ENCODE results near the gene ARID5B.

Gene ARID5B

DNA sequence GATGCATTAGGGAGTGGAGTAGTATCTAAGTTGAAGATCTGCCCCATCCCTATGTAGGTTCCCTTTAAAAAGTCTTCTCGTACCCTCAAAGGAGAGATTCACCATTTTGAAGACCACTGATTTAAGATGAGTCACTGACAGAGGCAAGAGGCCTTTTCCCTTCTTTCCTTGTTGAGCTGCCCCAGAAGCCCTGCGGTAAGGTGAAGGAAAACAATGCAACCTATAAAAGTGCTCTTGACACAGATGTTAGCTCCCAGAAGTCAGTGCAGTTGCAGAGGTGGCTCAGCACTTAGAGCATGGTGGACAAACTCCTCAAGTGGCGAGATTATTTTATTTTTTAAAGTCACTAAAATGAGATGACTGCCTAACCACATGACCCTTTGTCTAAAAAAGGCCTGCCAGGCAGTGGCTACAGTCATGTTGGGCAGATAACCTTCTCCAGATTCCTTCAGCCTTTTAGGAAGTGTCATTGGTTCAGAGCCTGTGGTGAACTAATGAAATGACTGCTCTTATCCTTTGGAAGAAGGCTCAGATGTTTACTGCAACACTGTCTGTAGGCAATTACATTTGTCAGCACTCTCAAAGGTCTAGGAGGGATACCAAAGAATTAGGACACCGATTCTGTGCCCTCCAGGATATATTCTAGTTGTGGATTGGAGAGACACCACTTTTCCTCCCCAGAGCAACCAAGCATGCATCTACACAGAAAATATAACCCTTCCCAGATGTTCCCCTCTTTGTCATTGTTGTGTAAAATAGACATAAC is 88.7 kb downstream of the ARID5B start:
- no peak for DNase-seq (ENCODE audit: low spot score)

DNA sequence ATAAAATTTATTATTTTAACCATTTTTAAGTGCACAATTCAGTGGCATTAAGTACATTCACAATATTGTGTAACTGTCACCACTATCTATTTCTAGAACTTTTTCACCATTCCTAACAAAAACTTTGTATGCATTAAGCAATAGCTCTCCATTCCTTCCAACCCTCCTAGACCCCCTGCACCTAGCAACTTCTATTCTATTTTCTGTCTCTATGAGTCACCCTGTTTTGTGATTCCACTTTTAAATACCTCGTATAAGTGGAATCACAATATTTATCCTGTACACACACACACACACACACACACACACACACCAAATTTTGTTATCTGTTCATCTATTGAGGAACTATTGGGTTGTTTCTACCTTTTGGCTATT is 89.2 kb downstream of the ARID5B start:
- DNase-seq (ENCODE audit: low spot score): no peak

DNA sequence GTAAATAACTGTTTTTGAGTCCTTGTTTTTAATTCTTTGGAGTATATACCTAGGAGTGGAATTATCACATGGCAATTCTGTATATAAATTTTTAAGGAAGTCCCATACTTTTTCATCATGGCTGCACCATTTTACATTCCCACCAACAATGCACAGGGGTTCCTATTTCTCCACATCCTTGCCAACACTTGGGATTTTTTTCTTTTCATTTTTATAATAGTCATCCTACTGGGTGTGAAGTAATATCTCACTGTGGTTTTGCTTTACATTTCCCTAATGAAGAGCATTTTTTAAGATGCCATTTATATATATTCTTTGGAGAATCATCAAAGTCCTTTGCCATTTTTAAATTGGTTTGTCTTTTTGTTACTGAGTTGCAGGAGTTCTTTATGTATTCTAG is 89.7 kb downstream of the ARID5B start:
- no peak for DNase-seq (ENCODE audit: low spot score)

DNA sequence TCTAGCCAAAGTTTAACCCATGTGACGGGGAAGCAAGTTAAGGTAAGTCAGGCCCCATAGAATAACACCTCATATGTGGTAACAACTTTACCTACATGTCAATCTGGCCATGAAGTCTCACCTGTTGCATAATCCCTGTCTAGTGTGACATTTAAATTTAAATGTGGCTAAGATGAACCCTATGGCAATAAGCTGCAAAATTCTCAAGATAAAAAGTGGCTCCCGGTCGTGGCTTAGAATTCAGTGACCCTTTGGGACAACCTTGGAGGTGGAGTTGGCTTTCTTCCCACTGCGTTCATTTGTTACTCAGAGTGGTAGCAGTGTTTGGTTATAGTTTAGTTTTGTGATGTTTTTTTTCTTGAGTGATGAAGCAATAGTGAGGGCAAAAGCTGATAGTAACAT is 90.6 kb downstream of the ARID5B start:
- no peak for DNase-seq (ENCODE audit: low spot score)

DNA sequence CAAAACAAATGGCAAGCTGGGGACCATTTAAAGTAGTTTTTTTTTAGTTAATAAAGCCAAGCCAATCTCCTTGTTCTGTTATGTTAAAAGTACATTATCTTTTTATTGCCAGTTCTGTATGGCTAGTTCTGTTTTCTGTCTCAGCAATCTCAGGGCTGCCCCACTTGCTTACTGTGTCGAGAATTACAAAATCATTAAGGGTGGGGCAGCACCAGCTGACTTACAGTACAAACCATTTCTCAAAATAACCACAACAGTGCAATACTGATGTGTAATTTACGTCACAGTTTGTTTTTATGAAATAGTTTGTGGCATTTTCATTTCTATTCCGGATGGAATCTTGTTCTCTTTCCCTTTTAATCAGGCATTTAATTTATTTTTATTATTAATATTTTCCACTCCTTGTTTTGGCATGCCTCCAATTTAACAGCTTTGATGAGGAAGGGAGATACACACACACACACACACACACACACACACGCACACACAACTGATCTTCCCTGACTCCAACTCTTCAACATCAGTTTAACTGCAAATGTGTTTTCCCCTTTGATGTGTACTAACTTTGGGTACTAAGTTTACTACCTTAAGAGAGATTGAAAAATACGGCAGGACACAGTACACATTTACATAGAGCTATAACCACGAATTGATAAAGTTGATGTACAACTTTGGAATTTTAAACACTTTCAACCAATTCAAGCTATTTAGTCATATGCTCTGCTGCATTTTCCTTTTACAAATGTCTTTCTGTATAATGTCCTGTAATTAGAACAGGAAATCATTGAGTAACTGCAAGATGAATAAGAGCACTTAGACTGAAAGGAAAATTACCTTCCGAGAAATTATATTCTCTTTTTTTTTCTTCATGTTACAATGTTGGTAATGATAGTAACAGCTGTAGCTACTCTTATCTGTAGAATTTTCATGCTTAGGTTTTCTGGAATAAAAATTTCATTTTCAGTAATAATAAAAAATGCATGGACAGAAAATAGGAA is 91.5 kb downstream of the ARID5B start:
- DNase-seq (ENCODE audit: low spot score): no peak

DNA sequence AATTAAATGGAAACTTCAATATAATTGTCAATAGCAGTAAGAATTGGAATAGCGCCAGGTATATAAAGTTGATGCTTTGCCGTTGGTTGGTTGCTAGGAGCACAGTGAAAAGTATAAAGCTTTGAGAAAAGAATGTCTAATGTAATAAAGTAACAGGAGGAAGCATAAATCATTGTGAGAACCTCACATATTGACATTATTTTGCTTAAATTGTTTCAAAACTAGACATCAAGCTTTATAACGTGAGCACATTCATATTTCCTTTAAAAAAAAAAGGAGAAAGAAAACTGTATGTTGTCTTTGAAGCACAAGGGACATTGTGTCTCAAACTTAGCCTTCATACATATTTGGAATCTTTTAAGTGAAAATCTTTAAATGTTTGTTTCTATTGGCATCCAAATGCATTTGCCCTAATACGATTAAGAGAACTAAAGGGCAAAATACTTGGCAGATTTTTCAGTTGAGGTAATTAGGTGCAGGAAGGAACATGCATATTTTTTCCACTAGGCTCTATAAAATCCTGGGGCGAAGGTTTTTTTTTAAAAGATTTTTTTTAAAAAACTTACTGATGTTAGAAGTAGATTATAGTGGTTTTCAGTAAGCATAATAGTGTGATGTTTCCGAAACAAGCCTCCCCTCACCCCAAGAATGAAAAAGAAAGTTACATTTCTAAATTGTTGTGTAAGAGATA is 92.4 kb downstream of the ARID5B start:
- DNase-seq (ENCODE audit: low spot score): no peak

DNA sequence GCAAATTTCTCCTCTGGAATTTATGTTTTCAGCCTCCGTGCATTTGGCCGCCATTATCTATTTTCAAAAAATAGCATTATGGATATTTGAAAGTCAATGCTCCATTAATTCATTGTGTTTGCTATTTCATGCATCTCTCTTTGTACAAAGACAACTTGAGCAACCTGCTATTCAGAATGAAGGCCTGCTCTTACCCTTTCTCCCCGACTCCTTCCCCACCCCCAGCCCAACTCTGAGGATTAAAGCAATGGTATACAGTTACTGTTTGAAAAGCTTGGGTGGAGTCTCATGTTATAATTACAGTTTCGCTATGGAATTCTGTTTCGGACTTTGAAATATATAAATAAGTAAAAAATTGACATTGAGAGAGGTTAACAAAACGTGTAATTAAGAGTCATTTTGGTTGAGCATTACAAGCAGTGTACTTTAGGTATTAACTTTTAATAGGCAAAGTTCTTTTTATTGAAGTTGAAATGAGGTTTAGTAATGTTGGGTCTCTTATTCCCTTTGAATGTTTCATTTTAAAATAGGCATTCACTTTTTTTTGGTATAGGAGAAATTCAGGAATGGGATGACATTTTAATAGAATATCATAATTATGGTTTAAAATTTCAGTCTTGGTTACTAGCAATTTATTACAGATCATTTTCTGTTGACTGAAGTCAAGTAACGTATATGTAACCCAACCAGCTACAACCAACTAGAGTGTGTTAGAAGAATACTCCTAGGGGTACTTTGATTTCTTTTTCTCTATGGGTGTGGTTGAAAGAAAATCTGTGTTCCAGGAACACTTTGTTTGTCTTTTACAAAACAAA is 93.1 kb downstream of the ARID5B start:
- DNase-seq (ENCODE audit: low spot score): peak; percentile 40

DNA sequence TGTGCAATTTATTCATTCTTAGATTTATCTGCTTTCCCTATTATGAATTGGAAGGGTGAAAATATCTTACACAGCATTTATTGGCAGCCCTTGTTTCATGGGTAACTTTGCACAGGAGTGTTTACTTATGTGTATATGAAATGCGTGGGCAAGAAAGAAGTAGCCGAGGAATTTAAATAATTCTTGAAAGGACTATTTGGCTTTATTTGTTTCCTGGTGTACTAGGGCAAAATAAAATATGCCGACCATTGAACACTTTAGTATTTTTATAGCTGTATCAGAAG is 93.7 kb downstream of the ARID5B start:
- DNase-seq (ENCODE audit: low spot score): no peak

DNA sequence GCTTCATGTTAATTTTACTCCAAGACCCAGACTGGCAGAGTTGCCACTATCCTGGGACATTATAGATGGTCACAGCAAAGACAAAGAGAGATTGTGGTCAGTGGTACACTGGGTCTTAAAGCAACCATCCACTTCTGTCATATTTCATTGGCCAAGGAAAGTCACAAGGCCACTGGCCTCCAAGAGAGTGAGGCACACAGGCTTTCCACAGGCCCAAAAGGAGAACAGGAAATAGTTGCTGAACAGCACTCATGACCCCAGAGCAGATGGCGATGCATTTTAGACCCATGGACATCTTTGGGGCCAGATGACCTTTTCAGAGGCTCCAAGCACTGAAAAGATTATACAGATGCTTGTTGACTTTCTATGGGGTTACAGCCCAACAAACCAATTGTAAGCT is 97.4 kb downstream of the ARID5B start:
- no peak for DNase-seq (ENCODE audit: low spot score)

DNA sequence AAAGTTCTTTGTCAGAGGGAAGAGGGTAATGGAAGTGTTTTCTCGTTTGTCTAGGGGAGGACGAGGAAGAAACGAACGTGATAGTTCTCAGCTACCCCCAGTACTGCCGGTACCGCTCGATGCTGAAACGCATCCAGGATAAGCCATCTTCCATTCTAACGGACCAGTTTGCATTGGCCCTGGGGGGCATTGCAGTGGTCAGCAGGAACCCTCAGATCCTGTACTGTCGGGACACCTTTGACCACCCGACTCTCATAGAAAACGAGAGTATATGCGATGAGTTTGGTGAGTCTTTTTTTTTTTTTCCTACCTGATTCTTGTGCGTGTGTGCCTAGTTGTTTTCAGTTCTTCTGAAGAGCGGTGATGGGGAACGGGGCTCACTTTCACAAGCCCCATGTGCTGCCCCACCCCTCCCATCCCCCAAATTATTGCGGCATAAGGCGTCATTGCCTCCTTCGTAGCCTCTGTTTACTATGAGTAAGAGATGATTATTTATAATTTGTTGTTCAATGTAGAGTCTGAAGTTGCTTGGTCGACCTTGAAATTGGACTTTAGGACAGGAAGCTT is 98.6 kb downstream of the ARID5B start:
- DNase-seq (ENCODE audit: low spot score): no peak

DNA sequence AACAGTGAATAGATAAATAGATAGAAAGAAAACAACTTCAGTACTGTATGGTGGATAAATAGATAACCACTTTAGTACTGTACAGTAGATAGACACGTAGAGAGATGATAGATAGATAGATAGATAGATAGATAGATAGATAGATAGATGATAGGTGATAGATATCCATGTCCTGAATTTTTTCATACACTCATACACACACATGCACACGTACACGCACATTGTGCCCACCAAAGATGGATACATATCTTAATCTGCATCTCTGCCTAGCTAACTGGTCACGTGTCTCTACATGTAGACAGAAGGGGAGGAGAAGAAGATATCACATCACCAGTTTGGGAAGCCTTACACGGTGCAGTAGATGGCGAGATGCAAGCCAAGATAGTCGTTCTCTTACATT is 99.2 kb downstream of the ARID5B start:
- DNase-seq (ENCODE audit: low spot score): no peak

DNA sequence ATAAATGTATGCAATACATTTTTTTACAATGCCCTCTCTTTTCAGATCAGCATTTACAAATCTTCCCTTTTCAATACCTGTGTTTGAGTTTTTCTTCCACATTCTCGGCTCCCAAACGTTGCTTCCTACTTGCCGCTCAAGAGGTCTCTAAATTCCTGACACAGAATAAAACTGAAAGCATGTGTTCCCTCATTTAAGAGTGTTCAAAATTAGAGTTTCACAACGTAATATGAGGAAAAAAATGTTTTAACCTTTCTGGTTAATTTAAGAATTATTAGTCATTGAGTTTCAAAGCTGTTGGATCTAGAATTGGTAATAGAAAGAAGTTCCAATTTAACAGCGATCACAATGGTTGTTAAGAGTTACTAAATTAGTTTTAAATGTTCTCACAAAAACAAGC is 100.4 kb downstream of the ARID5B start:
- no peak for DNase-seq (ENCODE audit: low spot score)

DNA sequence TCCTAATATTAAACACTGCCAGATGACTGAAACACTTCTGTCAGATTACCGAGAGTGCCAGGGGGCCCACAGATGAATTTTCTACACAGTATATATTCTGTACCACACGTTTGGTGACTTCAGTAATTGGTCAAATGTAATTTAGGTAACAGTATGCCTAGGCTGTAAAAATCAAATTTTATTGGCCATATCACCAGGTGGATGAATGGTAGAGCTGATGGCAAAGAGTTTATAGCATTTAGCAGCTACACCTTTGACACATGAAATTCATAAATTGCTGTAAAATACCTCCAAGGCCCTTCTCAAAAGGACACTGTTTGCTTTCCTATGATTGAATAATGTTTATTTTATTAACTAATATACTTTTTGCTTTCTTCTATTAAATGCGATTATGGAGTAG is 101.3 kb downstream of the ARID5B start:
- no peak for DNase-seq (ENCODE audit: low spot score)

DNA sequence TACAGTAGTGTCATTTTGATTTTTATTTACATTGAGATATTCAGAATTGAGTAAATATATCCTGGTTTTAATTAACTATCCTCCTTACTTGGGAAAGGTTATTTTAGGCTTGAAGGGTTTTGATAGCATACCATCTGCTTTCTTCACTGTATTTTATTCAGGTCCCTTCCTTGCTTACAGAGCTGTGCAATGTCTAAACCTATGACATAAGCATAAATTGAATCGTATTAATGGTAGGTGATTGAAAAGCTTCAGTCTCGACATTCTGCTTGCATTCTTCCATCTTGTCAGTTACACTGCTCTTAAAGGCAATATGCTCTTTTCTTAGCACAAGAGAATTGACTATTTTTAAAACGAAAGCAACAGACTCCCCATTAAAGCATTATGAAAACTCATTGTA is 102.5 kb downstream of the ARID5B start:
- no peak for DNase-seq (ENCODE audit: low spot score)

DNA sequence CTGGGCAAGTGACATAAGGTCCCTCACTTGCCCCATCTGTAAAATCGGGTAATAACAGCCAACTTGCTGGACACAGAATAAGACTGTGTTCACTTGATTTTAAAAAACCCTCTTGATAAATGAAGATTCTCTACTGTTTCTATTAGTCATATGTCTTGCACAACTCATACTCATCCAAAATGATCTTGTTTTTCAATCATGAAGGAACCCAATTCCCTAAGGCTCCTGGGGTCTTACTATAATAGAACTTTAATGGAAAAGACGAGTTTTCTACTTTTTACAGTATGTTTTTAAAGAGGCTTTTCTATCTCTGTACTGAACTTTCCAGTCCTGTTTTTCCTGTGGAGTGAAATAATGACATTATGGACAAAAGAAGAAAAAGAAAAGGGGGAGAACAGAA is 103.8 kb downstream of the ARID5B start:
- DNase-seq (ENCODE audit: low spot score): no peak

DNA sequence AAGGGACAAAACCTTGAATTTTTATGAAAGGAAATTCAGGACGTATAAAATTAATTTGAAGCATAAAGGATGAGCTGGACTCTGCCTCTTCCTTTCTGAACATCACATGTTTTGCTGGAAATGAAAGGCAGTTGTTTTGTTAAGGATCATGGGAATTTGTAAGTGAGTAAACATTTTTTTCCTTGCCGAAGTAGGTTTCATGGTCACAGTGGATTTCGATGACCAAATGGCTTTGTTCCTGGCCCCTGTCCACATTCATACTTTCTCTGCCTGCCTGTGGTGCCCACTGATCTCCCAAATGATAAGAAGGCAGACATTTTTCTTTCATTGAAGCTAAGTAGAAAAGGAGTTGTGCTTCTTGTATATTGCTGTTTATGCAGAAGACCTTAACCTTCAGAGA is 104.2 kb downstream of the ARID5B start:
- no peak for DNase-seq (ENCODE audit: low spot score)

DNA sequence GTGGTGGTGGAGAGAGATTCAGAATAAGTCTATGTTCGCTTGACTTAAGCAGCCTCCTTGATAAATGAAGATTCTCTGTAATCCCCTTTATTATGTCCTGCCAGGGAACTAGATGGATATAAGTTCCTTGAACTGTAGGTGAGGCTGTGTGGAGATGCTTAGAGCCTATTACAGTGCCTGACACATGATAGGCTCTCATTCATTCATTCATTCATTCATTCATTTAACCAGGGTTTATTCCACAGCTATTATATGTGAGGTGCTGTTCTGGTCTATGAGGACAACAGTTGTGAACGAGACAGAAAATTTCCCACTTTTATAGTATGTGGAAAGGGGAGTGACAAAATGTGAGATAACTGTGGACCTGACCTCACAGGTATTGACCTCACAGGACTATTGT is 105.6 kb downstream of the ARID5B start:
- DNase-seq (ENCODE audit: low spot score): no peak

DNA sequence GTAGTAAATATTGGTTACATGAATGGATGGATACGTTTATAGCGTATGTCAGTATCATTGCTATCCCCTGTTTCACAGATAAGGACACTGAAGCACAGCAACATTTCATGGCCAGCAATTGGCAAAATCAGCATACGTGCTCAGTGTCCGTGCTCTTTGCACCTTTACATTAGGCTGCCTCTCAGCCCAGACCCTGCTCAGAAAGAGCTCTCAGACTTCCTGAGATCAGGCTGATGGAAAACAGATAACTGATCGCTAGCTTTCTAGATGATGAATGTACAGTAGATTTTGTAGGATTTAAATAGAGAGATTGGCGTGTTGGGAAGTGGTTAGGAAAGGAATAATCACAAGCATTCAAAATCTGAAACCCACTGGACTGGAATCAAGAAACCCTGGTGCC is 106.7 kb downstream of the ARID5B start:
- no peak for DNase-seq (ENCODE audit: low spot score)

DNA sequence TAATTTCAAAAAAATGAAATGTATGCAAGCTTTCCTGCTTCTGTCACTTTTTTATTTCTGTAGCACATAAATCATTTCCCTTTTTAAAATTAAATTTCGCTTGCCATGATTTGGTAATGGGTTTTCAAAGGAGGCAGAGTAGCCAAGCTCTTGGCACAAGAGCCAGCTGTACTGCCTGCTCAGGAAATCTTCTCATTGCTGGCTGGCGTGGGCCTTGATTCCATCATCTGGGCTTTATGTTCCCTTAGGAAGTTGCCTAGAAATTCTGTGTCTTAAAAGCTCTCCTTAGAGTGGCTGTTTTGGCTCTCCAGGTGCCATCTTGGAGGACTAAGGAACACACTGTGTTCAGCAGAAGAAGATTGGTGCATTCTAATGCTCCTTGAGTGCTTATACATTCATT is 107.4 kb downstream of the ARID5B start:
- no peak for DNase-seq (ENCODE audit: low spot score)

DNA sequence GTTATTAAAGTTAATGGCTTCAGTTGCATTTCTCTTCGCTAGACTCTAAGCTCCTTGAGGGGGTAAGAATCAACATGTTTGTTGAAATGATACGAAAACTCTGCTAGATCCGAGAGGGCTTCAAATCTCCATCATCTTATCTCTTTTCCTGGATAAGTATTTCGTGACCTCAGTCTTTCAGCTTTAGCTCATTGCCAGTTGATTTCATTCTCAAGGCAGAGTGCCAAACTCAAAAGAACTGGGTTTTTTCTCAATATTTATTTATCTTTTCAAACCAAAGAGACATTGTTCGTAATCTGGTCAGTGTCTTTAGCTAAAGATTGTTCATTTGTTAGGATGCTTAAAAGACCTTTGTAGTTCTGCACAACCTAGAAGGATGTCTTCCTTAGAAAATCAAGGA is 108.9 kb downstream of the ARID5B start:
- DNase-seq (ENCODE audit: low spot score): no peak

DNA sequence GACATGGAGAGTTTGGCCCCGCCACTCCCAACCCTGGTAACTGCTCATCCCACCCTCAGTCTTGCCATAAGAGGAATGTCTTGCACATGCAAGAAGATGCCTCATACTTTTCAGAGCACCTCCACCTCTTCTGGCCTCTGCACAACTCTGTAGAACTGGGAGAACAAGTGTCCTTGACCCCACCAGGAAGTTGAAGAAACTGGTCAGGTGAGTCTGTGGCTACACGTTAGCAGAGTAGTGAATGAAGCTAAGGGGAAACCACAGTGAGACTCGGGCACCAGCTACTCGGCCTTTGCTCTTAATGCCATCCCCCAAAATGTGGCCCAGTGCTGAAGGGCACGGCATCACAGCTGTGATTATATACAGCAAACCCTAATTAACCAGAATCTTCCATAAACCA is 110.1 kb downstream of the ARID5B start:
- no peak for DNase-seq (ENCODE audit: low spot score)

DNA sequence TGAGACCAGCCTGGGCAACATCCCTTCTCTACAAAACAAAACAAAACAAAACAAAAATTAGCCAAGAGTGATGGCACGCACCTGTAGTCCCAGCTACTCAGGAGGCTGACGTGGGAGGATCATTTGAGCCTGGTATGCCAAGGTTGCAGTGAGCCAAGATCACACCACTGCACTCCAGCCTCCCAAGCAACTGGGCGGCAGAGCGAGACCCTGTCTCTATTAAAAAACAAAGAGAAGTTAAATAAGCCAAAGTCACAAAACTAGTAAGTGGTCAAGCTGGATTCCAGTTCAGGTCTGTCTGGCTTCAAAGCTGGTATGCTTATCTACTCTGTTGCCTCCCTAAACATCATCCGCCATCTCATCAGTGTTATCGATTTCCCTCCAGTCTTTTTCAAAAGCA is 110.8 kb downstream of the ARID5B start:
- DNase-seq (ENCODE audit: low spot score): no peak
